IMR-90 (cell line): ENCODE data around the gene CES2. TPM values are rescaled to one million over a fixed set of nuclear protein-coding genes. Genes with fewer than 3 reads are reported as not detected.
A peak's percentile ranks its signal among the peaks of the same experiment; 100 is the strongest.

Source experiments
- ATAC-seq: fragments of 200-7000 bp; cut with Tn5 transposase; 2 replicates; pipeline ENCODE4 v1.9.1; 2020; ENCODE audit warnings: low read depth, mild to moderate bottlenecking, moderate library complexity
- BruUV-seq: library from RNA; stranded (reverse); fragments of 400-500 nt; replicated peaks from 2 replicates; lab custom pipeline; 2021; lab: Mats Ljungman, UMichigan
- CTCF ChIA-PET: fragments of 300-600 bp; formaldehyde crosslinking; extraction: SDS; loops from one replicate; lab custom pipeline; 2021; ENCODE audit warnings: antibody characterized with exemption; lab: Yijun Ruan, JAX
- POLR2A ChIA-PET: fragments of 300-600 bp; sonication (Branson Sonifier 250); formaldehyde crosslinking; loops from one replicate; lab custom pipeline; 2022; ENCODE audit warnings: antibody characterized with exemption; ENCODE audit not compliant: unreplicated experiment; lab: Charles Lee
- DNase-seq: peaks from one replicate; pipeline ENCODE4 v3.0.0; 2013
- H2AFZ ChIP-seq: replicated peaks from 2 replicates; pipeline ENCODE3; 2013; ENCODE audit warnings: low read length, mild to moderate bottlenecking; ENCODE audit not compliant: poor library complexity
- H2AK5ac ChIP-seq: 2 replicates; pipeline ENCODE4 v1.6.1; 2013; ENCODE audit warnings: low read depth, low read length, inconsistent platforms
- H2AK9ac ChIP-seq: replicated peaks from 2 replicates; pipeline ENCODE3; 2013; ENCODE audit warnings: mild to moderate bottlenecking, low read depth, low read length, moderate library complexity; ENCODE audit not compliant: poor library complexity
- H2BK120ac ChIP-seq: 2 replicates; pipeline ENCODE4 v1.6.1; 2013; ENCODE audit warnings: low read depth, low read length, inconsistent platforms
- H2BK15ac ChIP-seq: 3 replicates; pipeline ENCODE4 v1.6.1; 2013; ENCODE audit warnings: low read depth, low read length, inconsistent platforms
- H2BK20ac ChIP-seq: 2 replicates; pipeline ENCODE4 v1.6.1; 2013; ENCODE audit warnings: low read depth, mild to moderate bottlenecking, inconsistent platforms, low read length, moderate library complexity
- H2BK5ac ChIP-seq: 2 replicates; pipeline ENCODE4 v1.6.1; 2013; ENCODE audit warnings: mild to moderate bottlenecking, low read depth, low read length, inconsistent platforms; ENCODE audit not compliant: poor library complexity, severe bottlenecking
- H3K14ac ChIP-seq: replicated peaks from 2 replicates; pipeline ENCODE4 v1.6.1; 2013; ENCODE audit warnings: low read depth, low read length, inconsistent platforms
- H3K18ac ChIP-seq: 2 replicates; pipeline ENCODE4 v1.6.1; 2013; ENCODE audit warnings: low read depth, low read length, control low read depth
- H3K23ac ChIP-seq: 2 replicates; pipeline ENCODE4 v1.6.1; 2013; ENCODE audit warnings: low read depth, low read length, inconsistent platforms
- H3K27ac ChIP-seq: 2 replicates; pipeline ENCODE4 v1.5.1; 2013; ENCODE audit warnings: mild to moderate bottlenecking, control low read depth, low read length; ENCODE audit not compliant: insufficient read depth
- H3K27me3 ChIP-seq: 2 replicates; pipeline ENCODE4 v1.6.1; 2013; ENCODE audit warnings: low read length; ENCODE audit not compliant: control insufficient read depth, insufficient read depth
- H3K36me3 ChIP-seq: 2 replicates; pipeline ENCODE4 v1.6.1; 2013; ENCODE audit warnings: low read length, mixed read lengths; ENCODE audit not compliant: control insufficient read depth, insufficient read depth
- H3K4ac ChIP-seq: 2 replicates; pipeline ENCODE4 v1.6.1; 2013; ENCODE audit warnings: low read depth, low read length, inconsistent platforms
- H3K4me1 ChIP-seq: 2 replicates; pipeline ENCODE4 v1.6.1; 2013; ENCODE audit warnings: low read length, mixed read lengths; ENCODE audit not compliant: control insufficient read depth, insufficient read depth
- H3K4me2 ChIP-seq: 2 replicates; pipeline ENCODE4 v1.6.1; 2013; ENCODE audit warnings: low read depth, mild to moderate bottlenecking, control low read depth, low read length, moderate library complexity
- H3K4me3 ChIP-seq: 2 replicates; pipeline ENCODE4 v1.5.1; 2013; ENCODE audit warnings: low read depth, mild to moderate bottlenecking, control low read depth, low read length, moderate library complexity; ENCODE audit not compliant: insufficient read depth
- H3K56ac ChIP-seq: 2 replicates; pipeline ENCODE4 v1.6.1; 2013; ENCODE audit warnings: low read length, inconsistent platforms; ENCODE audit not compliant: insufficient read depth; ENCODE audit errors: extremely low read depth
- H3K79me1 ChIP-seq, 2 experiments: 2 replicates each; pipeline ENCODE4 v1.6.1; 2013; ENCODE audit warnings: low read length in 2 of 2, inconsistent platforms in 1 of 2, low read depth in 1 of 2
- H3K9ac ChIP-seq: 2 replicates; pipeline ENCODE4 v1.6.1; 2013; ENCODE audit warnings: low read depth, low read length, control low read depth
- H3K9me1 ChIP-seq: 2 replicates; pipeline ENCODE4 v1.6.1; 2013; ENCODE audit warnings: low read length, inconsistent platforms; ENCODE audit not compliant: insufficient read depth
- H3K9me3 ChIP-seq: 2 replicates; pipeline ENCODE4 v1.6.1; 2013; ENCODE audit warnings: low read length; ENCODE audit not compliant: control insufficient read depth, insufficient read depth
- H4K20me1 ChIP-seq: 2 replicates; pipeline ENCODE4 v1.6.1; 2013; ENCODE audit warnings: low read length, inconsistent platforms; ENCODE audit not compliant: insufficient read depth
- H4K5ac ChIP-seq: 2 replicates; pipeline ENCODE4 v1.6.1; 2013; ENCODE audit warnings: mild to moderate bottlenecking, low read depth, low read length, control low read depth
- H4K8ac ChIP-seq, 2 experiments: 2 replicates each; pipeline ENCODE4 v1.6.1; 2013; ENCODE audit warnings: low read depth in 2 of 2, low read length in 2 of 2, control low read depth in 1 of 2, inconsistent platforms in 1 of 2
- H4K91ac ChIP-seq: 2 replicates; pipeline ENCODE4 v1.6.1; 2013; ENCODE audit warnings: low read depth, low read length, inconsistent platforms; ENCODE audit not compliant: insufficient read depth
- CEBPB ChIP-seq: IDR thresholded peaks from 2 replicates; pipeline ENCODE4 v1.6.1; 2012; ENCODE audit warnings: low read depth, low read length, improper control_type of control experiment
- NFE2L2 ChIP-seq: fragments of 150-350 bp; IDR thresholded peaks from 2 replicates; pipeline ENCODE4 v1.6.1; 2016; ENCODE audit warnings: low read depth, mild to moderate bottlenecking, low read length
- WGBS, 2 experiments: methylation state at CpG; one replicate each; pipeline versions ENCODE4 v1.1.5 to v1.1.7; 2013; ENCODE audit warnings: missing lambda C conversion rate in 2 of 2; ENCODE audit not compliant: insufficient read length in 1 of 2; ENCODE audit errors: extremely low coverage in 2 of 2; 5-methylcytosine and 5-hydroxymethylcytosine counted together
- dilution Hi-C: fragments of 300-500 bp; cut with HindIII; formaldehyde crosslinking; loops from one replicate; pipeline ENCODE4 v1.14.3; 2018; ENCODE audit warnings: low sequenced_read_pairs; ENCODE audit not compliant: unreplicated experiment
- in situ Hi-C: fragments of 300-500 bp; cut with MboI; formaldehyde crosslinking; loops from 3 replicates; pipeline ENCODE4 v1.14.3; 2019; ENCODE audit warnings: low sequenced_read_pairs, inconsistent platforms, mixed read lengths
- intact Hi-C: fragments of 100-400 bp; cut with micrococcal nuclease; formaldehyde crosslinking; loops from 2 replicates; pipeline ENCODE4 v1.10.0; 2022
- polyA plus RNA-seq, 3 experiments: library from polyadenylated mRNA; depleted of rRNA; stranded (reverse); fragments of >200 nt; gene quantifications; 2 replicates each; pipeline ENCODE4 v1.2.3, GENCODE V29; 2012; ENCODE audit warnings: low replicate concordance in 1 of 3
- total RNA-seq: library from RNA; depleted of rRNA; stranded (reverse); fragments of >200 nt; gene quantifications from 2 replicates; pipeline ENCODE4 v1.2.3, GENCODE V29; 2012

Gene CES2
- total and polyA plus RNA-seq, 2 of the 4 experiments (the other 2 are of a cell fraction): 15.1 to 23.2 TPM

DNA sequence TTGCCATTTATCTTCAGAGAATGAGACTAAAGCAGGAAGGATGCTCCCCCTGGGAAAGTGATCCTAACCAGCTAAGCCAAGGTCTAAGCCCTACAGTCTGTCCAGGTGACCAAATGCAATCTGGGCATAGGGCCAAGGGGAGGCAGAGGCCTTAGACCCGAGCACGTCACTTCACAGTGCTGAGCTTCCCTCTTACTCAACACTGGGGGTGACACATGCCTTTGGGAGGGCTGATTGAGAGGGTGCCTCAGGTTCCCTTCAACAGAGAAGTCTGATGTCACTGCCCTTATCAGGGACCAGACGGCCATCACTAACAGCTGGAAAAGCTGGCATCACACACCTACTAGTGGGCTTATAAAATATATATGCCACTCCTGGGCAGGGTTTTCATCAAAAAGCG lies 5.1 kb upstream of the CES2 start:
- H3K27me3 ChIP-seq: peaks cover 2% of the 10 kb centered on the region; the same call in 1 of the 2 replicates
- dilution Hi-C loops: no loop called here
- no peak overlapping the region for H3K23ac ChIP-seq
- no peak overlapping the region for H3K18ac ChIP-seq
- H3K4me2 ChIP-seq: no peak overlapping the region
- in situ Hi-C loops: loop anchor here (5.0 kb wide), 1 partner anchor 33 kb away; no protein-coding TSS in a partner anchor
- H2BK20ac ChIP-seq: no peak overlapping the region
- no peak overlapping the region for H3K27ac ChIP-seq
- no peak overlapping the region for H4K8ac ChIP-seq
- H3K56ac ChIP-seq: no peak overlapping the region
- no peak overlapping the region for H2AK5ac ChIP-seq
- 100% methylated on average over 1 of the region's 4 CpGs; no CpG with 5 or more reads in 1 of the 2 experiments for WGBS, 2 experiments
- H4K20me1 ChIP-seq: peaks cover 19% of the 10 kb centered on the region
- no peak for ATAC-seq
- POLR2A ChIA-PET: no interaction called here
- no peak overlapping the region for H2BK15ac ChIP-seq
- peak; percentile 85 for DNase-seq
- H3K79me1 ChIP-seq: peaks cover 12 to 33% of the 10 kb centered on the region in 2 experiments
- H4K5ac ChIP-seq: no peak overlapping the region
- no peak overlapping the region for H3K4ac ChIP-seq
- no peak overlapping the region for H4K91ac ChIP-seq
- no peak for TF ChIP-seq NFE2L2
- TF ChIP-seq CEBPB: peak; percentile 89
- H2BK120ac ChIP-seq: no peak overlapping the region
- H3K9me3 ChIP-seq: no peaks in the 10 kb centered on the region
- H3K9ac ChIP-seq: no peak overlapping the region
- CTCF ChIA-PET: no interaction called here
- no peak overlapping the region for H3K14ac ChIP-seq
- intact Hi-C loops: no loop called here
- no peak overlapping the region for H3K4me3 ChIP-seq
- peaks cover 36% of the 10 kb centered on the region for H3K9me1 ChIP-seq
- no peak overlapping the region for H2BK5ac ChIP-seq
- no peak overlapping the region for H2AFZ ChIP-seq
- peaks cover 8% of the 10 kb centered on the region for H3K36me3 ChIP-seq
- H2AK9ac ChIP-seq: no peak overlapping the region
- BruUV-seq: no TSS peak
- peaks cover 28% of the 10 kb centered on the region for H3K4me1 ChIP-seq
